ENCODE results near the gene DUT.

Gene DUT

GRCh38 chr15:48330105-48330785 is 984 bp upstream of the DUT start:
- DNase-seq, result no peak

GRCh38 chr15:48331796-48332641 is 790 bp downstream of the DUT start:
- DNase-seq, result peak; percentile 75

GRCh38 chr15:48332642-48333034 is 1.4 kb downstream of the DUT start:
- DNase-seq, result no peak

GRCh38 chr15:48333540-48333939 is 2.3 kb downstream of the DUT start:
- no peak for DNase-seq

GRCh38 chr15:48334260-48334659 is 3.0 kb downstream of the DUT start:
- no peak for DNase-seq

GRCh38 chr15:48336940-48337339 is 5.7 kb downstream of the DUT start:
- peak; percentile 15 for DNase-seq

GRCh38 chr15:48337607-48338006 is 6.4 kb downstream of the DUT start:
- no peak for DNase-seq

GRCh38 chr15:48340111-48340510 is 8.9 kb downstream of the DUT start:
- no peak for DNase-seq

- no peak for DNase-seq
Observed at GRCh38 chr15:48343865-48344264, 12.6 kb downstream of the DUT start.

- DNase-seq, result no peak
Observed at GRCh38 chr15:48345516-48345915, 14.3 kb downstream of the DUT start.

- DNase-seq, result peak; percentile 59
Observed at GRCh38 chr15:48352474-48353072, 21.3 kb downstream of the DUT start.

GRCh38 chr15:48354694-48355303 is 23.6 kb downstream of the DUT start:
- DNase-seq, result no peak

- no peak for DNase-seq
Observed at GRCh38 chr15:48355377-48355776, 24.1 kb downstream of the DUT start.

- no peak for DNase-seq
Observed at GRCh38 chr15:48358229-48359152, 27.3 kb downstream of the DUT start.

GRCh38 chr15:48360841-48361240 is 29.6 kb downstream of the DUT start:
- DNase-seq, result no peak

GRCh38 chr15:48361685-48362084 is 30.5 kb downstream of the DUT start:
- no peak for DNase-seq

- no peak for DNase-seq
Observed at GRCh38 chr15:48363474-48363873, 32.2 kb downstream of the DUT start.

GRCh38 chr15:48365575-48365974 is 34.3 kb downstream of the DUT start:
- DNase-seq, result no peak

- no peak for DNase-seq
Observed at GRCh38 chr15:48366584-48367312, 35.5 kb downstream of the DUT start.

- DNase-seq, result no peak
Observed at GRCh38 chr15:48367483-48367882, 36.3 kb downstream of the DUT start.

GRCh38 chr15:48370460-48370859 is 39.2 kb downstream of the DUT start:
- DNase-seq, result no peak

GRCh38 chr15:48371550-48371949 is 40.3 kb downstream of the DUT start:
- DNase-seq, result no peak

All from CD4-positive, alpha-beta T cell treated with Interleukin-17A for 4 hours (primary cell).